ENCODE data around the gene MAP1LC3A.

The MAP1LC3A gene

DNA sequence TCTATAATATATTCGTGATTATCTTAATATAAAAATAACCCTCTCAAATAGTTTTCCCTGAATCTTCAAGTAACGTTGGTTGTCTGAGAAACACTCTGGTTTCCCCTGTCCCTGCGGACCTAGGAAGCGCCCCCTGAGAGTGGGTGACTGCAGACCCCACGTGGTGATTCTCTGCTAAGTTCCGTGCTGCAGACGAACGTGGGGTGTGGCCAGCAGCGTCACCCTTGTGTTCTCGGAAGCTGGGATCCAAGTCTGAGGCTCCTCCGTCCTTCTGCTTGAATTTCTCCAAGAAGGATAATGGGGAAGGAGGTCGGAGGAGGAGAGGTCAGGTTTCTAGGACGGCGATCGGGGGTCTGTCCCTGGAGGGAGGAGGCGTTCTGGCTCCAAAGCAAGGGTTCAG lies 16.6 kb upstream of the MAP1LC3A start:
- no peaks in the 10 kb centered on the region for H3K9me3 ChIP-seq (ENCODE audit: insufficient read depth, low read length, severe bottlenecking)
- H3K27ac ChIP-seq (ENCODE audit: low read length): no peak overlapping the region
- no peak overlapping the region for H2AFZ ChIP-seq (ENCODE audit: low read depth, low read length)
- H3K36me3 ChIP-seq (ENCODE audit: insufficient read depth, low read length): peaks cover 57% of the 10 kb centered on the region
- no peak overlapping the region for H3K4me2 ChIP-seq (ENCODE audit: insufficient read depth, low read length)
- peaks cover 8% of the 10 kb centered on the region; the same call in 1 of the 2 replicates for H4K20me1 ChIP-seq (ENCODE audit: insufficient read depth, low read length)
- H3K79me2 ChIP-seq (ENCODE audit: insufficient read depth, low read length): no peaks in the 10 kb centered on the region
- DNase-seq: no peak
- H3K4me1 ChIP-seq (ENCODE audit: insufficient read depth, low read length): no peaks in the 10 kb centered on the region
- H3K27me3 ChIP-seq (ENCODE audit: insufficient read depth, low read length, poor library complexity): no peaks in the 10 kb centered on the region
- H3K9ac ChIP-seq (ENCODE audit: low read depth, low read length): no peak overlapping the region
- TF ChIP-seq, protein P1, sequence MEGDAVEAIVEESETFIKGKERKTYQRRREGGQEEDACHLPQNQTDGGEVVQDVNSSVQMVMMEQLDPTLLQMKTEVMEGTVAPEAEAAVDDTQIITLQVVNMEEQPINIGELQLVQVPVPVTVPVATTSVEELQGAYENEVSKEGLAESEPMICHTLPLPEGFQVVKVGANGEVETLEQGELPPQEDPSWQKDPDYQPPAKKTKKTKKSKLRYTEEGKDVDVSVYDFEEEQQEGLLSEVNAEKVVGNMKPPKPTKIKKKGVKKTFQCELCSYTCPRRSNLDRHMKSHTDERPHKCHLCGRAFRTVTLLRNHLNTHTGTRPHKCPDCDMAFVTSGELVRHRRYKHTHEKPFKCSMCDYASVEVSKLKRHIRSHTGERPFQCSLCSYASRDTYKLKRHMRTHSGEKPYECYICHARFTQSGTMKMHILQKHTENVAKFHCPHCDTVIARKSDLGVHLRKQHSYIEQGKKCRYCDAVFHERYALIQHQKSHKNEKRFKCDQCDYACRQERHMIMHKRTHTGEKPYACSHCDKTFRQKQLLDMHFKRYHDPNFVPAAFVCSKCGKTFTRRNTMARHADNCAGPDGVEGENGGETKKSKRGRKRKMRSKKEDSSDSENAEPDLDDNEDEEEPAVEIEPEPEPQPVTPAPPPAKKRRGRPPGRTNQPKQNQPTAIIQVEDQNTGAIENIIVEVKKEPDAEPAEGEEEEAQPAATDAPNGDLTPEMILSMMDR (IDR thresholded peaks at IDR 0.05; ENCODE audit: borderline replicate concordance, extremely low read depth, low read length, poor library complexity, severe bottlenecking): no peak
- no peak for TF ChIP-seq EZH2 (IDR thresholded peaks at IDR 0.05; ENCODE audit: borderline replicate concordance, low read depth, low read length, severe bottlenecking)
- no peak overlapping the region for H3K4me3 ChIP-seq (ENCODE audit: low read depth in 1 of 2, low read length in 2 of 2)
- ATAC-seq (ENCODE audit: insufficient read depth, low read depth): no peak

DNA sequence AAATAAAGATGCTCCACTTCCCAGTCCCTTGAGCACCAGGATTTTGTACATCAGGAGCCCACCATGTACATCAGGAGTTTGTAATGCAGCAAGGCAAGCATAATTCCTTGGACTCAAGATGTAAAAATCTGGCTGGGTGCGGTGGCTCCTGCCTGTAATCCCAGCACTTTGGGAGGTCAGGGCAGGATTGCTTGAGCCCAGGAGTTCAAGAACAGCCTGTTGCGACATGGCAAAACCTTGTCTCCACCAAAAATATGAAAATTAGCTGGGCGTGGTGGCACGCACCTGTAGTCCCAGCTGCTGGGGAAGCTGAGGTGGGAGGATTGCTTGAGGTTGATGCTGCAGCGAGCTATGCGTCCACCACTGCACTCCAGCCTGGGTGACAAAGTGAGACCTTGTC lies 16.1 kb upstream of the MAP1LC3A start:
- DNase-seq: no peak
- no peaks in the 10 kb centered on the region for H3K4me1 ChIP-seq (ENCODE audit: insufficient read depth, low read length)
- no peak overlapping the region for H3K27ac ChIP-seq (ENCODE audit: low read length)
- H4K20me1 ChIP-seq (ENCODE audit: insufficient read depth, low read length): peaks cover 6% of the 10 kb centered on the region; the same call in 1 of the 2 replicates
- H3K9ac ChIP-seq (ENCODE audit: low read depth, low read length): no peak overlapping the region
- H3K9me3 ChIP-seq (ENCODE audit: insufficient read depth, low read length, severe bottlenecking): no peaks in the 10 kb centered on the region
- no peak for ATAC-seq (ENCODE audit: insufficient read depth, low read depth)
- H3K79me2 ChIP-seq (ENCODE audit: insufficient read depth, low read length): no peaks in the 10 kb centered on the region
- H2AFZ ChIP-seq (ENCODE audit: low read depth, low read length): no peak overlapping the region
- H3K27me3 ChIP-seq (ENCODE audit: insufficient read depth, low read length, poor library complexity): no peaks in the 10 kb centered on the region
- TF ChIP-seq, protein P1 (IDR thresholded peaks at IDR 0.05; ENCODE audit: borderline replicate concordance, extremely low read depth, low read length, poor library complexity, severe bottlenecking): no peak
- no peak for TF ChIP-seq EZH2 (IDR thresholded peaks at IDR 0.05; ENCODE audit: borderline replicate concordance, low read depth, low read length, severe bottlenecking)
- H3K4me2 ChIP-seq (ENCODE audit: insufficient read depth, low read length): no peak overlapping the region
- peaks cover 52% of the 10 kb centered on the region for H3K36me3 ChIP-seq (ENCODE audit: insufficient read depth, low read length)
- no peak overlapping the region for H3K4me3 ChIP-seq (ENCODE audit: low read depth in 1 of 2, low read length in 2 of 2)

DNA sequence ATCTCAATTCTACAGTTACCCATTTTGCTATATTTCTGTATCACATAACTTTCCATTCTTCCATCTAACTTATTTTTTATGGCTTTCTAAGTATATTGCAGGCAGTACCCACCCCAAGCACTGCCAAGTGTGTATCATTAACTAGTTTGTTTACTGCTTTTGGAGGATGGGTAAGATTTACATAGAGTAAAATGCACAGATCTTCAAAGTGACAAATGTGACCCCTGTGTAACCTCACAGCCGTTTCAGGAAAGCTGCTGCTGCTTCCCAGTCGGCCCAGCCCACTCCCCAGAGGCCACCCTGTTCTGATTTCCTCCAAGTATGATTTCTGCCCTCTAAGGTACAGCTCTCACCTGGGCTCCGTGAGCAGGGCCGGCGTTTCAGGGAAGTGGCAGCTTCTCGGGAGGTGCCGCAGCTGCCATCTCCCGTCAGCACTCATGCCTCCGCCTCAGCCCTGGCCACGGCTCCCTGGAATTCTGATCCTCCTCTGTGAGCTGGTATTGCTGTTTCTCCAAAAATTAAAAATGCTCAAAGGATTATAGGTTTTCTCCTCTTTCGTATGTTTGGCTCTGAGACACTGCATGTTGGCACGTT lies 15.0 kb upstream of the MAP1LC3A start:
- no peak overlapping the region for H3K4me2 ChIP-seq (ENCODE audit: insufficient read depth, low read length)
- no peak overlapping the region for H3K4me3 ChIP-seq (ENCODE audit: low read depth in 1 of 2, low read length in 2 of 2)
- no peaks in the 10 kb centered on the region for H3K27me3 ChIP-seq (ENCODE audit: insufficient read depth, low read length, poor library complexity)
- ATAC-seq (ENCODE audit: insufficient read depth, low read depth) (no peak), DNase-seq (no peak)
- H3K27ac ChIP-seq (ENCODE audit: low read length): no peak overlapping the region
- no peak overlapping the region for H3K9ac ChIP-seq (ENCODE audit: low read depth, low read length)
- no peaks in the 10 kb centered on the region for H3K79me2 ChIP-seq (ENCODE audit: insufficient read depth, low read length)
- H3K36me3 ChIP-seq (ENCODE audit: insufficient read depth, low read length): peaks cover 40% of the 10 kb centered on the region
- peaks cover 3% of the 10 kb centered on the region; the same call in 1 of the 2 replicates for H4K20me1 ChIP-seq (ENCODE audit: insufficient read depth, low read length)
- H3K4me1 ChIP-seq (ENCODE audit: insufficient read depth, low read length): no peaks in the 10 kb centered on the region
- TF ChIP-seq EZH2 (IDR thresholded peaks at IDR 0.05; ENCODE audit: borderline replicate concordance, low read depth, low read length, severe bottlenecking): no peak
- TF ChIP-seq, protein P1 (IDR thresholded peaks at IDR 0.05; ENCODE audit: borderline replicate concordance, extremely low read depth, low read length, poor library complexity, severe bottlenecking): no peak
- H2AFZ ChIP-seq (ENCODE audit: low read depth, low read length): no peak overlapping the region
- H3K9me3 ChIP-seq (ENCODE audit: insufficient read depth, low read length, severe bottlenecking): no peaks in the 10 kb centered on the region
